Measurements from ENCODE around the gene LFNG. TPM values are rescaled to one million over a fixed set of nuclear protein-coding genes. Genes with fewer than 3 reads are reported as not detected.

The LFNG gene
- total and polyA plus RNA-seq, 2 donors (not counting 1 experiment from before 2014, with no cell fraction given) = 73.3 to 208 TPM

GRCh38 chr7:2527505-2528467, 8.2 kb downstream of the LFNG start:
- ATAC-seq (ENCODE audit: low read depth) (no peak), DNase-seq (no peak)
- no peaks in the 10 kb centered on the region for H3K27me3 Mint-ChIP-seq
- peaks cover 0 to 57% of the 10 kb centered on the region in 2 experiments for H3K36me3 ChIP-seq (replicated peaks in 1 of 2; ENCODE audit: control extremely low read depth in 1 of 2, control insufficient read depth in 1 of 2, extremely low read depth in 1 of 2, insufficient read depth in 2 of 2, low read length in 1 of 2)
- H4K20me1 ChIP-seq (ENCODE audit: control insufficient read depth, insufficient read depth, low read length, poor library complexity, severe bottlenecking) = peaks cover 58% of the 10 kb centered on the region
- H3K4me3 Mint-ChIP-seq = peak overlapping the region; percentile 90
- peaks cover 0 to 3% (median 0%) of the 10 kb centered on the region in 3 donors for H3K9me3 ChIP-seq (ENCODE audit: control extremely low read depth in 1 of 3, control insufficient read depth in 2 of 3, insufficient read depth in 1 of 3, low read length in 2 of 3)
- H3K4me1 ChIP-seq (ENCODE audit: control insufficient read depth in 2 of 2, insufficient read depth in 2 of 2, low read length in 2 of 2) = peaks cover 82 to 91% of the 10 kb centered on the region in 2 donors
- CTCF ChIA-PET = interaction anchor here (1.4 to 3.9 kb wide), 5 partner anchors 17 to 191 kb away, joined by 3 to 34 read pairs (median 7); no protein-coding TSS in a partner anchor
- H3K9ac ChIP-seq (ENCODE audit: low read length) = peak overlapping the region; percentile 49
- H3K4me1 Mint-ChIP-seq = peaks cover 81% of the 10 kb centered on the region
- intact Hi-C loops (cut with micrococcal nuclease) = loop anchor here (5.0 kb wide), 2 partner anchors 185 to 215 kb away; partner anchors contain the start of gene SNX8
- no peaks in the 10 kb centered on the region for H3K9me3 Mint-ChIP-seq (ENCODE audit: insufficient read depth)
- POLR2A ChIA-PET = interaction anchor here (0.6 to 14.9 kb wide), 10 partner anchors 11 to 214 kb away, joined by 3 to 340 read pairs (median 7); partner anchors contain the start of gene SNX8
- peak overlapping the region in 2 of 5 experiments; percentile 34 to 52 for H3K4me3 ChIP-seq (ENCODE audit: control extremely low read depth in 1 of 5, extremely low read depth in 1 of 5, insufficient read depth in 1 of 5, low read depth in 2 of 5, low read length in 4 of 5)
- no peaks in the 10 kb centered on the region for H3K27me3 ChIP-seq (replicated peaks in 1 of 4; ENCODE audit: control extremely low read depth in 1 of 4, control insufficient read depth in 3 of 4, insufficient read depth in 4 of 4, low read length in 3 of 4)
- H3K79me2 ChIP-seq (ENCODE audit: control insufficient read depth, insufficient read depth, low read length) = peaks cover 41% of the 10 kb centered on the region
- peak overlapping the region; percentile 85 for H3K4me2 ChIP-seq (replicated peaks; ENCODE audit: low read depth, low read length, poor library complexity, severe bottlenecking)
- peak overlapping the region; percentile 99 for H3K27ac Mint-ChIP-seq
- H3K27ac ChIP-seq (ENCODE audit: low read length in 2 of 2) = peak overlapping the region; percentile 97
- WGBS (ENCODE audit: insufficient coverage) = 93% methylated on average over 11 of the region's 17 CpGs
- H2AFZ ChIP-seq (ENCODE audit: insufficient read depth, low read depth, low read length, poor library complexity, severe bottlenecking) = no peak overlapping the region
- TF ChIP-seq EZH2 (IDR thresholded peaks at IDR 0.05; ENCODE audit: borderline replicate concordance, insufficient read depth, low read depth, low read length, poor library complexity, severe bottlenecking) = no peak

- Mint-ChIP-seq H3K9me3 (ENCODE audit: insufficient read depth) (no peaks in the 10 kb centered on the region), H3K4me3 (peak overlapping the region; percentile 90), H3K27me3 (no peaks in the 10 kb centered on the region), H3K4me1 (peaks cover 75% of the 10 kb centered on the region), H3K27ac (peak overlapping the region; percentile 99)
- peak overlapping the region; percentile 97 for H3K27ac ChIP-seq (ENCODE audit: low read length in 2 of 2)
- H3K27me3 ChIP-seq (replicated peaks in 1 of 4; ENCODE audit: control extremely low read depth in 1 of 4, control insufficient read depth in 3 of 4, insufficient read depth in 4 of 4, low read length in 3 of 4) = no peaks in the 10 kb centered on the region
- DNase-seq = no peak
- peaks cover 0 to 51% of the 10 kb centered on the region in 2 experiments for H3K36me3 ChIP-seq (replicated peaks in 1 of 2; ENCODE audit: control extremely low read depth in 1 of 2, control insufficient read depth in 1 of 2, extremely low read depth in 1 of 2, insufficient read depth in 2 of 2, low read length in 1 of 2)
- WGBS (ENCODE audit: insufficient coverage) = 23% methylated on average over 18 of the region's 18 CpGs
- peaks cover 33% of the 10 kb centered on the region for H3K79me2 ChIP-seq (ENCODE audit: control insufficient read depth, insufficient read depth, low read length)
- TF ChIP-seq CTCF (IDR thresholded peaks at IDR 0.05) = no peak
- TF ChIP-seq EZH2 (IDR thresholded peaks at IDR 0.05; ENCODE audit: borderline replicate concordance, insufficient read depth, low read depth, low read length, poor library complexity, severe bottlenecking) = no peak
- POLR2A ChIA-PET = interaction anchor here (1.1 to 14.9 kb wide), 6 partner anchors 8 to 182 kb away, joined by 3 to 340 read pairs (median 7); partner anchors contain the start of gene LFNG
- H3K4me2 ChIP-seq (replicated peaks; ENCODE audit: low read depth, low read length, poor library complexity, severe bottlenecking) = peak overlapping the region; percentile 85
- CTCF ChIA-PET = interaction anchor here (0.7 to 3.9 kb wide), 8 partner anchors 18 to 191 kb away, joined by 3 to 34 read pairs (median 6); no protein-coding TSS in a partner anchor
- H4K20me1 ChIP-seq (ENCODE audit: control insufficient read depth, insufficient read depth, low read length, poor library complexity, severe bottlenecking) = peaks cover 50% of the 10 kb centered on the region
- ATAC-seq (ENCODE audit: low read depth) = no peak
- H3K9me3 ChIP-seq (ENCODE audit: control extremely low read depth in 1 of 3, control insufficient read depth in 2 of 3, insufficient read depth in 1 of 3, low read length in 2 of 3) = peaks cover 0 to 3% (median 0%) of the 10 kb centered on the region in 3 donors
- peaks cover 74 to 83% of the 10 kb centered on the region in 2 donors for H3K4me1 ChIP-seq (ENCODE audit: control insufficient read depth in 2 of 2, insufficient read depth in 2 of 2, low read length in 2 of 2)
- no peak overlapping the region for H2AFZ ChIP-seq (ENCODE audit: insufficient read depth, low read depth, low read length, poor library complexity, severe bottlenecking)
- H3K9ac ChIP-seq (ENCODE audit: low read length) = peak overlapping the region; percentile 49
- intact Hi-C loops (cut with micrococcal nuclease) = loop anchor here (1.0 to 5.0 kb wide), 3 partner anchors 27 to 216 kb away; partner anchors contain the start of genes BRAT1 and SNX8
- H3K4me3 ChIP-seq (ENCODE audit: control extremely low read depth in 1 of 5, extremely low read depth in 1 of 5, insufficient read depth in 1 of 5, low read depth in 2 of 5, low read length in 4 of 5) = peak overlapping the region in 4 of 5 experiments; percentile 28 to 52 (median 40)
These were observed 9.0 kb downstream of the LFNG start for GRCh38 chr7:2528481-2529095.

All from B cell (primary cell).